Hematopoietic multipotent progenitor cell treated with erythropoietin and hydrocortisone succinate and interleukin-3 and kit ligand, for 8 days (in vitro differentiated cells): ENCODE results near the gene FSTL4.

Experiments
- DNase-seq: peaks from one replicate; pipeline ENCODE4 v3.0.0-alpha.2; 2015

FSTL4 gene

GRCh38 chr5:133381571-133382365, 230.6 kb downstream of the FSTL4 start:
- DNase-seq = no peak

GRCh38 chr5:133381041-133381440, 231.3 kb downstream of the FSTL4 start:
- DNase-seq = no peak

GRCh38 chr5:133377736-133378135, 234.6 kb downstream of the FSTL4 start:
- DNase-seq = no peak

- no peak for DNase-seq
Measured at GRCh38 chr5:133376986-133377385, 235.4 kb downstream of the FSTL4 start.

- DNase-seq = no peak
Measured at GRCh38 chr5:133373121-133373870, 239.0 kb downstream of the FSTL4 start.

- no peak for DNase-seq
Measured at GRCh38 chr5:133372293-133372937, 239.9 kb downstream of the FSTL4 start.

- no peak for DNase-seq
Measured at GRCh38 chr5:133371371-133372155, 240.8 kb downstream of the FSTL4 start.

GRCh38 chr5:133370904-133371303, 241.4 kb downstream of the FSTL4 start:
- no peak for DNase-seq

GRCh38 chr5:133370036-133370831, 242.1 kb downstream of the FSTL4 start:
- DNase-seq = no peak

GRCh38 chr5:133368916-133369783, 243.2 kb downstream of the FSTL4 start:
- no peak for DNase-seq

- no peak for DNase-seq
Measured at GRCh38 chr5:133367984-133368383, 244.4 kb downstream of the FSTL4 start.

GRCh38 chr5:133367071-133367786, 245.1 kb downstream of the FSTL4 start:
- no peak for DNase-seq

- DNase-seq = no peak
Measured at GRCh38 chr5:133366438-133366837, 245.9 kb downstream of the FSTL4 start.

- DNase-seq = no peak
Measured at GRCh38 chr5:133365738-133366137, 246.6 kb downstream of the FSTL4 start.

GRCh38 chr5:133364936-133365707, 247.2 kb downstream of the FSTL4 start:
- DNase-seq = no peak

GRCh38 chr5:133363807-133364587, 248.3 kb downstream of the FSTL4 start:
- no peak for DNase-seq

- DNase-seq = no peak
Measured at GRCh38 chr5:133362438-133362837, 249.9 kb downstream of the FSTL4 start.

GRCh38 chr5:133361922-133362321, 250.4 kb downstream of the FSTL4 start:
- no peak for DNase-seq
